NB4 (cell line): ENCODE data around the gene ADAMTS2.

ENCODE experiments used
- DNase-seq: peaks from one replicate; pipeline ENCODE4 v3.0.0; 2010; ENCODE audit warnings: low read depth
- H3K4me3 ChIP-seq: one replicate; pipeline ENCODE4 v1.5.1; 2011; ENCODE audit warnings: mild to moderate bottlenecking, low read depth, low read length, moderate library complexity
- CTCF ChIP-seq: IDR thresholded peaks from one replicate; pipeline ENCODE4 v1.5.1; 2012; ENCODE audit warnings: low read depth, low read length
- MYC ChIP-seq: IDR thresholded peaks from 2 replicates; pipeline ENCODE4 v1.6.1; 2011; ENCODE audit warnings: low read depth, low read length
- POLR2A ChIP-seq: IDR thresholded peaks from 2 replicates; pipeline ENCODE4 v1.6.1; 2011; ENCODE audit warnings: mild to moderate bottlenecking; ENCODE audit not compliant: insufficient read length; ENCODE audit errors: extremely low read depth
- TF ChIP-seq, protein P1 (sequence below): IDR thresholded peaks from 2 replicates; pipeline ENCODE4 v1.6.1; 2011; ENCODE audit warnings: low read depth, low read length

ADAMTS2 gene

GRCh38 chr5:179373961-179374505 is 28.8 kb upstream of the ADAMTS2 start:
- H3K4me3 ChIP-seq = no peak overlapping the region
- no peak for DNase-seq
- no peak for TF ChIP-seq CTCF
- TF ChIP-seq MYC = no peak
- no peak for TF ChIP-seq POLR2A
- TF ChIP-seq, protein P1, sequence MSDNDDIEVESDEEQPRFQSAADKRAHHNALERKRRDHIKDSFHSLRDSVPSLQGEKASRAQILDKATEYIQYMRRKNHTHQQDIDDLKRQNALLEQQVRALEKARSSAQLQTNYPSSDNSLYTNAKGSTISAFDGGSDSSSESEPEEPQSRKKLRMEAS = no peak

GRCh38 chr5:179373101-179373934 is 28.1 kb upstream of the ADAMTS2 start:
- DNase-seq = no peak
- TF ChIP-seq, protein P1 = no peak
- TF ChIP-seq POLR2A = no peak
- no peak overlapping the region for H3K4me3 ChIP-seq

DNA sequence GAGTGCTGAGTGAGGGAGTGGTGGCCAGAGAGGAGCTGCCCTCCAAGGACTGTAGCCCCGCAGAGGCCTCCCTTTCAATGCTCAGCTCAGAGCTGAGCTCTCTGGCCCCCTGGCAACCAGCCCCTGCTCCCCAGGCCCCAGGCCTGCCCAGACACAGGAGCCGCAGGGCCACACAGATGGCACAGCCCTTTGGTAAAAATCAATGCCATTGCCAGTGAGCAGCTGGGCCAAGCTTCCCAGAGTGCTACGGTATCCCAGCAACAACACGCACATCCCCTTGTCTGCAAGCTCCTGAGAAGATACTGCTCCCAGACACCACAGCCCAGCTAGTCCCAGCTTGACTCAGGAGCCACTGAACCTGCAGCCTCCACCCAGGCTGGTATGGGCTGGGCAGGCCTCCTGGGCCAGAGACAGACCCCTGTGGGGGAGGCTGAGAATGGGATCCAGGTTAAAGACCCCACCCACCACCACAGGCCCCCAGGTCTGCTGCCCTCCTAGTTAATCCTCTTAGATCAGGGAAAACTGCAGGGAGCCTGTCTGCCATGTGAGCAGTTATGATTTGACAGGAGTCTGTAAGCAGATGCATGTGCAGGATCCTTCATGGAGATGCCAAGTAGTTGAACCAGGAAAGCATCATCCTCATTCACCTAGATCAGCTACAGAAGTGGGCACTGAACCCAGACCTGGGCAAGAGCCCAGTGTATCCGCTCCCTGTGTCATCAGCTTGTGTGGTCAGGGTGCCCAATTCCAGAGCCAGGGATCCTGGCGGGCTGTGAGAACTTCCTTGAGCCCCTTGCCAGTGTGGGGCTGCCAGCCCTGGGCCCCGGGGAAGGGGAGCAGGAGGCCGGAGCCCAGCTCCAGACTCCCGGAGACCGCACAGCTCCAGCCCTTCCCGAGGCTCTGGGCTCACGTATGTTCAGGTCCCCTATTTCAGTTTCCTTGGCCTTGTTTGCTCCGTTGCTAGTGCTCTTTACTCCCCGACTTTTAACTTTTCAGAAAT is 26.7 kb upstream of the ADAMTS2 start:
- DNase-seq = no peak
- no peak overlapping the region for H3K4me3 ChIP-seq

DNA sequence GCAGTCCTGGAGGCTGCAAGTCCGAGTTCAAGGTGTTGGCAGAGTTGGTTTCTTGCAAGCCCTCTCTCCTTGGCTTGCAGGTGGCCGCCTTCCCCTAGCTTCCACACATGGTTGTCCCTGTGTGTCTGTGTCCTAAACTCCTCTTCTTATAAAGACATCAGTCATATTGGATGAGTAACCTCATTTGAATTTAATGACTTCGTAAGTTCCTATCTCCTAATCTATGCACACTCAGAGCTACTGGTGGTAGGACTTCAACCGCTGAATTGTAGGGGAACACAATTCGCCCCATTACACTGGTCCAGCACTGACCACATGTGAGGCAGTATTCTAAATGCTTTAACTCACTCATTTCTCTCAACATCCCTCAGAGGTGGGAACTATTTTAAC is 25.9 kb upstream of the ADAMTS2 start:
- TF ChIP-seq CTCF (no peak), POLR2A (no peak)
- TF ChIP-seq, protein P1 = no peak
- H3K4me3 ChIP-seq = no peak overlapping the region
- no peak for DNase-seq

More for the DNA sequence above, 26.7 kb upstream of the ADAMTS2 start:
- TF ChIP-seq POLR2A (no peak), CTCF (no peak), MYC (no peak)
- TF ChIP-seq, protein P1 = no peak

- TF ChIP-seq POLR2A (no peak), CTCF (no peak), MYC (no peak)
- TF ChIP-seq, protein P1 = no peak
- no peak for DNase-seq
- H3K4me3 ChIP-seq = no peak overlapping the region
Measured at GRCh38 chr5:179370490-179371120, 25.3 kb upstream of the ADAMTS2 start.

DNA sequence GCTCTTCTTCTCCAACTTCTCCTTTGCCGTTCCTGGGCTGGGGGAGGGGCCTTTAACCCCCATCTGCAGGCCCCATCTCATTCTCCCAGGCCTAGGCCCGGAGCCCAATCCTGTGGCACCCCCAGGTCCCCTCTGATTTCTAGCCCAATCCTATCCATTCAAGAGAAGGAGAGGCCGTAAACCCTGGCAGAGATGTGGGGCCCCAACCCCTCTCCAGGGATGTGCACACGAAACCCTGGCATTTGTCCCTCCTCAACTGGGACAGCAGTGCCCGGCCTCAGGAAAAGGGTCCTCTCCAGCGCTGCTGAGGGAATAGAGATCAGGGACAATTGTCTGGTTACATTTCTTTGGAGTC is 24.2 kb upstream of the ADAMTS2 start:
- no peak overlapping the region for H3K4me3 ChIP-seq
- DNase-seq = no peak
- TF ChIP-seq CTCF (no peak), MYC (no peak), POLR2A (no peak)
- TF ChIP-seq, protein P1 = no peak
